IPS-18c (cell line): Measurements from ENCODE around the gene SUCO.

Experiments used
- H3K4me3 ChIP-seq: 2 replicates; pipeline ENCODE4 v1.7.0; 2013; ENCODE audit warnings: low read depth, mild to moderate bottlenecking, low read length, moderate library complexity; ENCODE audit not compliant: insufficient read depth
- H3K9me3 ChIP-seq: one replicate; pipeline ENCODE4 v1.6.1; 2013; ENCODE audit warnings: mild to moderate bottlenecking, low read length, moderate library complexity; ENCODE audit not compliant: control insufficient read depth, insufficient read depth

Gene SUCO

GRCh38 chr1:172544481-172545104 is 11.6 kb downstream of the SUCO start:
- Histone ChIP-seq H3K9me3 (no peaks in the 10 kb centered on the region), H3K4me3 (no peak overlapping the region)

GRCh38 chr1:172545396-172546004 is 12.6 kb downstream of the SUCO start:
- Histone ChIP-seq H3K4me3 (no peak overlapping the region), H3K9me3 (no peaks in the 10 kb centered on the region)

- Histone ChIP-seq H3K9me3 (no peaks in the 10 kb centered on the region), H3K4me3 (no peak overlapping the region)
Measured at GRCh38 chr1:172547071-172547470, 14.1 kb downstream of the SUCO start.

- H3K4me3 ChIP-seq, result no peak overlapping the region
- no peaks in the 10 kb centered on the region for H3K9me3 ChIP-seq
Measured at GRCh38 chr1:172549621-172550280, 16.8 kb downstream of the SUCO start.

GRCh38 chr1:172551279-172551678 is 18.3 kb downstream of the SUCO start:
- H3K9me3 ChIP-seq, result no peaks in the 10 kb centered on the region

GRCh38 chr1:172554915-172555314 is 22.0 kb downstream of the SUCO start:
- H3K4me3 ChIP-seq, result no peak overlapping the region

More at GRCh38 chr1:172551279-172551678, 18.3 kb downstream of the SUCO start:
- H3K4me3 ChIP-seq, result no peak overlapping the region

GRCh38 chr1:172556461-172556860 is 23.5 kb downstream of the SUCO start:
- Histone ChIP-seq H3K9me3 (no peaks in the 10 kb centered on the region), H3K4me3 (no peak overlapping the region)

More at GRCh38 chr1:172554915-172555314, 22.0 kb downstream of the SUCO start:
- H3K9me3 ChIP-seq, result no peaks in the 10 kb centered on the region

GRCh38 chr1:172557270-172557669 is 24.3 kb downstream of the SUCO start:
- no peak overlapping the region for H3K4me3 ChIP-seq
- H3K9me3 ChIP-seq, result no peaks in the 10 kb centered on the region

GRCh38 chr1:172559572-172560210 is 26.7 kb downstream of the SUCO start:
- Histone ChIP-seq H3K4me3 (no peak overlapping the region), H3K9me3 (peaks cover 5% of the 10 kb centered on the region)

GRCh38 chr1:172561252-172561651 is 28.3 kb downstream of the SUCO start:
- Histone ChIP-seq H3K4me3 (no peak overlapping the region), H3K9me3 (peaks cover 7% of the 10 kb centered on the region)

- peaks cover 7% of the 10 kb centered on the region for H3K9me3 ChIP-seq
- H3K4me3 ChIP-seq, result no peak overlapping the region
Measured at GRCh38 chr1:172566196-172566997, 33.4 kb downstream of the SUCO start.

- H3K9me3 ChIP-seq, result peaks cover 7% of the 10 kb centered on the region
- no peak overlapping the region for H3K4me3 ChIP-seq
Measured at GRCh38 chr1:172567720-172568119, 34.8 kb downstream of the SUCO start.

GRCh38 chr1:172574080-172574479 is 41.1 kb downstream of the SUCO start:
- no peaks in the 10 kb centered on the region for H3K9me3 ChIP-seq

GRCh38 chr1:172578586-172578985 is 45.6 kb downstream of the SUCO start:
- Histone ChIP-seq H3K4me3 (no peak overlapping the region), H3K9me3 (no peaks in the 10 kb centered on the region)

More at GRCh38 chr1:172574080-172574479, 41.1 kb downstream of the SUCO start:
- no peak overlapping the region for H3K4me3 ChIP-seq

- Histone ChIP-seq H3K9me3 (no peaks in the 10 kb centered on the region), H3K4me3 (no peak overlapping the region)
Measured at GRCh38 chr1:172581273-172581672, 48.3 kb downstream of the SUCO start.

- no peak overlapping the region for H3K4me3 ChIP-seq
- no peaks in the 10 kb centered on the region for H3K9me3 ChIP-seq
Measured at GRCh38 chr1:172581779-172582178, 48.8 kb downstream of the SUCO start.

GRCh38 chr1:172582889-172583288 is 49.9 kb downstream of the SUCO start:
- H3K9me3 ChIP-seq, result no peaks in the 10 kb centered on the region
- no peak overlapping the region for H3K4me3 ChIP-seq
